C1 segment of cervical spinal cord (tissue), 14 donors: ENCODE data around the gene COL25A1.

Source experiments
- DNase-seq, 14 donors: peaks; one replicate each; lab custom pipeline; 2025; lab: John Stamatoyannopoulos, UW

Gene COL25A1

GRCh38 chr4:109302361-109303139 lies at the start of gene COL25A1:
COL25A1 (minus strand) TSS chr4:109302658.
- DNase-seq, result peak in 1 of 14 donors; percentile 25

- no peak for DNase-seq
Measured at GRCh38 chr4:109350121-109350520, 47.7 kb upstream of the COL25A1 start.

- no peak for DNase-seq
Measured at GRCh38 chr4:109334129-109335105, 32.0 kb upstream of the COL25A1 start.

GRCh38 chr4:109332926-109333464 lies 30.5 kb upstream of the COL25A1 start:
- DNase-seq, result no peak

- no peak for DNase-seq
Measured at GRCh38 chr4:109327641-109328040, 25.2 kb upstream of the COL25A1 start.

GRCh38 chr4:109325698-109326097 lies 23.2 kb upstream of the COL25A1 start:
- DNase-seq, result no peak

GRCh38 chr4:109323348-109323747 lies 20.9 kb upstream of the COL25A1 start:
- DNase-seq, result no peak

GRCh38 chr4:109321232-109321631 lies 18.8 kb upstream of the COL25A1 start:
- no peak for DNase-seq

GRCh38 chr4:109319684-109320083 lies 17.2 kb upstream of the COL25A1 start:
- DNase-seq, result no peak

GRCh38 chr4:109319156-109319555 lies 16.7 kb upstream of the COL25A1 start:
- DNase-seq, result no peak

GRCh38 chr4:109315818-109316217 lies 13.4 kb upstream of the COL25A1 start:
- no peak for DNase-seq

GRCh38 chr4:109315341-109315740 lies 12.9 kb upstream of the COL25A1 start:
- no peak for DNase-seq

GRCh38 chr4:109313168-109314133 lies 11.0 kb upstream of the COL25A1 start:
- DNase-seq, result no peak

GRCh38 chr4:109303140-109303496 lies 660 bp upstream of the COL25A1 start:
- no peak for DNase-seq

GRCh38 chr4:109301651-109302360 lies 652 bp downstream of the COL25A1 start:
- DNase-seq, result no peak

GRCh38 chr4:109298279-109299010 lies 4.0 kb downstream of the COL25A1 start:
- DNase-seq, result no peak

- DNase-seq, result no peak
Measured at GRCh38 chr4:109296527-109296926, 5.9 kb downstream of the COL25A1 start.

- DNase-seq, result no peak
Measured at GRCh38 chr4:109295081-109295480, 7.4 kb downstream of the COL25A1 start.

GRCh38 chr4:109294468-109295020 lies 7.9 kb downstream of the COL25A1 start:
- DNase-seq, result no peak
